MCF 10A (cell line): ENCODE data around the gene IGF2BP3. TPM values are rescaled to one million over a fixed set of nuclear protein-coding genes. Genes with fewer than 3 reads are reported as not detected.

ENCODE experiments used
- BruUV-seq: library from RNA; stranded (reverse); fragments of 400-500 nt; replicated peaks from 2 replicates; lab custom pipeline; 2021; lab: Mats Ljungman, UMichigan
- CTCF ChIA-PET: fragments of 300-600 bp; sonication (Branson Sonifier 250); formaldehyde crosslinking; extraction: SDS; loops from one replicate; lab custom pipeline; 2021; ENCODE audit warnings: antibody characterized with exemption, inconsistent platforms; lab: Yijun Ruan, JAX
- POLR2A ChIA-PET: fragments of 300-600, 350-650 bp; sonication (Branson Sonifier 250); formaldehyde crosslinking; extraction: SDS; loops from one replicate; lab custom pipeline; 2020; ENCODE audit warnings: antibody characterized with exemption, inconsistent platforms; lab: Yijun Ruan, JAX
- DNase-seq: peaks from one replicate; pipeline ENCODE4 v3.0.0-alpha.2; 2018; ENCODE audit not compliant: unreplicated experiment
- H3K27ac Mint-ChIP-seq: one replicate; pipeline ENCODE4 v1.8.0; 2022; ENCODE audit warnings: mild to moderate bottlenecking, low read depth, mixed read lengths; ENCODE audit not compliant: unreplicated experiment
- H3K27me3 Mint-ChIP-seq: one replicate; pipeline ENCODE4 v1.8.0; 2022; ENCODE audit warnings: mixed read lengths; ENCODE audit not compliant: insufficient read depth, unreplicated experiment
- H3K36me3 Mint-ChIP-seq: one replicate; pipeline ENCODE4 v1.8.0; 2022; ENCODE audit warnings: mild to moderate bottlenecking, moderate library complexity, mixed read lengths; ENCODE audit not compliant: insufficient read depth, unreplicated experiment
- H3K4me1 Mint-ChIP-seq: one replicate; pipeline ENCODE4 v1.8.0; 2022; ENCODE audit warnings: mixed read lengths; ENCODE audit not compliant: insufficient read depth, unreplicated experiment
- H3K4me3 Mint-ChIP-seq: one replicate; pipeline ENCODE4 v1.8.0; 2022; ENCODE audit warnings: mild to moderate bottlenecking, moderate library complexity, mixed read lengths; ENCODE audit not compliant: unreplicated experiment
- H3K9me3 Mint-ChIP-seq: one replicate; pipeline ENCODE4 v1.8.0; 2022; ENCODE audit warnings: mixed read lengths; ENCODE audit not compliant: unreplicated experiment
- CTCF ChIP-seq: fragments of 200-600 bp; IDR thresholded peaks from one replicate; pipeline ENCODE4 v1.8.0; 2022; ENCODE audit warnings: antibody characterized with exemption, mild to moderate bottlenecking; ENCODE audit not compliant: unreplicated experiment
- intact Hi-C: fragments of 100-400 bp; cut with micrococcal nuclease; formaldehyde crosslinking; loops from 2 replicates; pipeline ENCODE4 v1.14.1; 2022
- total RNA-seq: library from RNA; stranded (reverse); gene quantifications from 2 replicates; pipeline ENCODE4 v1.2.3, GENCODE V29; 2022

The IGF2BP3 gene
- total RNA-seq, 1 experiment from 2014 or later, result 29.8 TPM

- no peak for DNase-seq
- ChIA-PET POLR2A (no interaction called here), CTCF (interaction anchor here (0.5 to 1.0 kb wide), 4 partner anchors 20 to 115 kb away, joined by 3 to 4 read pairs (median 3); no protein-coding TSS in a partner anchor)
- Mint-ChIP-seq H3K4me1 (no peaks in the 10 kb centered on the region), H3K36me3 (peaks cover 12% of the 10 kb centered on the region), H3K27me3 (no peaks in the 10 kb centered on the region), H3K9me3 (no peaks in the 10 kb centered on the region), H3K27ac (no peak overlapping the region), H3K4me3 (no peak overlapping the region)
- TF ChIP-seq CTCF, result no peak
- intact Hi-C loops, result no loop called here
- BruUV-seq, result no TSS peak
These were observed 19.8 kb downstream of the IGF2BP3 start for GRCh38 chr7:23450518-23450917.

GRCh38 chr7:23449941-23450340, 20.4 kb downstream of the IGF2BP3 start:
- Mint-ChIP-seq H3K36me3 (peaks cover 12% of the 10 kb centered on the region), H3K4me1 (no peaks in the 10 kb centered on the region), H3K27me3 (no peaks in the 10 kb centered on the region), H3K27ac (no peak overlapping the region), H3K9me3 (no peaks in the 10 kb centered on the region), H3K4me3 (no peak overlapping the region)
- DNase-seq, result no peak
- TF ChIP-seq CTCF, result no peak
- intact Hi-C loops, result no loop called here
- POLR2A ChIA-PET, result no interaction called here
- CTCF ChIA-PET, result interaction anchor here (0.5 to 1.0 kb wide), 3 partner anchors 19 to 115 kb away, joined by 3 to 4 read pairs (median 3); no protein-coding TSS in a partner anchor
- no TSS peak for BruUV-seq

- POLR2A ChIA-PET, result interaction anchor here (0.7 kb wide), 1 partner anchor 22 kb away, joined by 5 read pairs; no protein-coding TSS in a partner anchor
- CTCF ChIA-PET, result interaction anchor here (0.7 to 1.2 kb wide), 4 partner anchors 13 to 89 kb away, joined by 3 to 4 read pairs (median 3); no protein-coding TSS in a partner anchor
- BruUV-seq, result no TSS peak
These were observed 25.0 kb downstream of the IGF2BP3 start for GRCh38 chr7:23445326-23445725.

GRCh38 chr7:23443974-23444373, 26.3 kb downstream of the IGF2BP3 start:
- POLR2A ChIA-PET, result interaction anchor here (0.8 kb wide), 1 partner anchor 338 kb away, joined by 3 read pairs; no protein-coding TSS in a partner anchor
- H3K27ac Mint-ChIP-seq, result no peak overlapping the region
- peaks cover 9% of the 10 kb centered on the region for H3K36me3 Mint-ChIP-seq
- BruUV-seq, result no TSS peak
- CTCF ChIA-PET, result no interaction called here
- no peaks in the 10 kb centered on the region for H3K9me3 Mint-ChIP-seq
- H3K27me3 Mint-ChIP-seq, result no peaks in the 10 kb centered on the region
- no peak for DNase-seq
- TF ChIP-seq CTCF, result no peak
- intact Hi-C loops, result no loop called here
- H3K4me3 Mint-ChIP-seq, result no peak overlapping the region
- H3K4me1 Mint-ChIP-seq, result no peaks in the 10 kb centered on the region

More at GRCh38 chr7:23445326-23445725, 25.0 kb downstream of the IGF2BP3 start:
- Mint-ChIP-seq H3K27ac (no peak overlapping the region), H3K4me3 (no peak overlapping the region), H3K36me3 (peaks cover 12% of the 10 kb centered on the region), H3K27me3 (no peaks in the 10 kb centered on the region), H3K9me3 (no peaks in the 10 kb centered on the region), H3K4me1 (no peaks in the 10 kb centered on the region)
- DNase-seq, result no peak
- no peak for TF ChIP-seq CTCF
- intact Hi-C loops, result no loop called here
